Activated CD4-positive, alpha-beta memory T cell treated with anti-CD3 and anti-CD28 coated beads, Interleukin-2, amount 10 ng/mL, durations not matched to agents 7 days and 5 days (primary cell): ENCODE results near the gene ROR1. TPM values are rescaled to one million over a fixed set of nuclear protein-coding genes. Genes with fewer than 3 reads are reported as not detected.
"Not testable (repeated sequence)": the region's sequence is repeated elsewhere in the genome, so short reads cannot be mapped to it uniquely, and the experiment has no call there.

Source experiments
- CTCF ChIA-PET: fragments of 350-600 bp; sonication (Branson Sonifier 250); formaldehyde crosslinking; loops from one replicate; lab custom pipeline; 2021; ENCODE audit warnings: antibody characterized with exemption, inconsistent platforms; lab: Charles Lee
- POLR2A ChIA-PET: fragments of 350-600 bp; sonication (Branson Sonifier 250); formaldehyde crosslinking; loops from one replicate; lab custom pipeline; 2021; ENCODE audit warnings: antibody characterized with exemption; lab: Charles Lee
- DNase-seq: peaks from one replicate; pipeline ENCODE4 v3.0.0-alpha.2; 2020
- H3K27ac Mint-ChIP-seq: one replicate; pipeline ENCODE4 v1.8.0; 2021; ENCODE audit warnings: mild to moderate bottlenecking, mixed read lengths
- H3K27me3 Mint-ChIP-seq: one replicate; pipeline ENCODE4 v1.8.0; 2021; ENCODE audit warnings: mixed read lengths
- H3K36me3 Mint-ChIP-seq: one replicate; pipeline ENCODE4 v1.8.0; 2021; ENCODE audit warnings: low read depth, mixed read lengths
- H3K4me1 Mint-ChIP-seq: one replicate; pipeline ENCODE4 v1.8.0; 2021; ENCODE audit warnings: mixed read lengths
- H3K4me3 Mint-ChIP-seq: one replicate; pipeline ENCODE4 v1.8.0; 2021; ENCODE audit warnings: mild to moderate bottlenecking, mixed read lengths
- H3K9me3 Mint-ChIP-seq: one replicate; pipeline ENCODE4 v1.8.0; 2021; ENCODE audit warnings: mixed read lengths
- total RNA-seq, 2 experiments: library from RNA; stranded (reverse); gene quantifications; one replicate each; pipeline ENCODE4 v1.2.3, GENCODE V29; 2021

The ROR1 gene
- total RNA-seq, 2 experiments from 2014 or later, result 0.10 TPM; not detected in 1

DNA sequence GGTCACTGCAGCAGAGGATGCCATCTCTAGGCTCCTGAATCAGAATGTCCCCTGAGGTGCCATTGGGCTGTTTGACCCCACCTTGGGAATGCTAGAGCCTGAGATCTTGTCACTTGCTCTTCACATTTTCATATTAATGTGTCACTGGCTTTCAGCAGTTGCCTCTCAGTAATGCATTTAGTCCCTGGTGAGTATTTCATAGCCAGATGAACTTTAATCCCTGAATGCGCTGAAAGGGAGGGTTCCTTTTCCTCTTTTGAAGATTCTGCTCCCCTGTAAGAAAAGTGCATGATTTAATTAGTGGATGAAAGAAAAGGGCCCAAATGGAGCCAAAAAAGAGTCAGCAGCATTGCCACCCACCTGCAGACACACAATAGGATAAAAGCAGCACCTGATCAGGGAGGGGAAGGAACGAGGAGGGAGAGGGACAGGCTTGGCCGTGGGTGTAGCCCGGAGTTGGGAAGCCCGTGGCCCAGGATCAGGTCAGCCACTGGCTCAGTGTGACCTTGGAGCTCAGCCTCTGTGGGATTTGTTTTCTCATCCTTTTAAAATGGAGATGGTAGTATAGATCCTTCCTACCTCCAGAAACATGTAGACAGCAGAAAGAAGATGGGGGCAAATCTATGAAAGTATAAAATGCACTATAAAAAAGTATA, 31.1 kb downstream of the ROR1 start:
- peaks cover 4% of the 10 kb centered on the region for H3K27me3 Mint-ChIP-seq
- DNase-seq, result no peak
- no peak overlapping the region for H3K4me3 Mint-ChIP-seq
- POLR2A ChIA-PET, result no interaction called here
- no peaks in the 10 kb centered on the region for H3K4me1 Mint-ChIP-seq
- no peaks in the 10 kb centered on the region for H3K9me3 Mint-ChIP-seq
- H3K36me3 Mint-ChIP-seq, result no peaks in the 10 kb centered on the region
- CTCF ChIA-PET, result no interaction called here
- no peak overlapping the region for H3K27ac Mint-ChIP-seq

DNA sequence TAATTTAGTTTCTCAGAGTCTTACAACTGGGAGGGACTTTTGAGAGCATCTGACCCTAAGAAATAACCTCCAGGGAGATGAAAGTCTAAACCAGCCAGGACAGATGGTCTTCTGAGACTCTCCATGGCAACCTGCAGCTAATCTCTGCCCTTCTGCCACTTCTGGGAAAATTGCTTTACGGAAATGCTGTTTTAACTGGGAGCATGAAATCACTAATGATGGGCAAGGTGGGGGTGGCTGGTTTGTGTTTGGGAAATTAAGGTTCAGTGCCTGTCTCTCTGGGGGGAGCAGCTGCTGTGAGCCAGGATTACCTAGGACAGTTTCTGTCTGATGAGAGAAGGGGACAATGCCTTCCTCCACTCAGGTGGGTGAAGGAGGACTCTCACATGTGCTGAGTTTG, 33.2 kb downstream of the ROR1 start:
- ChIA-PET CTCF (no interaction called here), POLR2A (no interaction called here)
- H3K9me3 Mint-ChIP-seq, result no peaks in the 10 kb centered on the region
- H3K27ac Mint-ChIP-seq, result no peak overlapping the region
- H3K27me3 Mint-ChIP-seq, result no peaks in the 10 kb centered on the region
- H3K36me3 Mint-ChIP-seq, result no peaks in the 10 kb centered on the region
- H3K4me3 Mint-ChIP-seq, result no peak overlapping the region
- no peaks in the 10 kb centered on the region for H3K4me1 Mint-ChIP-seq
- no peak for DNase-seq

DNA sequence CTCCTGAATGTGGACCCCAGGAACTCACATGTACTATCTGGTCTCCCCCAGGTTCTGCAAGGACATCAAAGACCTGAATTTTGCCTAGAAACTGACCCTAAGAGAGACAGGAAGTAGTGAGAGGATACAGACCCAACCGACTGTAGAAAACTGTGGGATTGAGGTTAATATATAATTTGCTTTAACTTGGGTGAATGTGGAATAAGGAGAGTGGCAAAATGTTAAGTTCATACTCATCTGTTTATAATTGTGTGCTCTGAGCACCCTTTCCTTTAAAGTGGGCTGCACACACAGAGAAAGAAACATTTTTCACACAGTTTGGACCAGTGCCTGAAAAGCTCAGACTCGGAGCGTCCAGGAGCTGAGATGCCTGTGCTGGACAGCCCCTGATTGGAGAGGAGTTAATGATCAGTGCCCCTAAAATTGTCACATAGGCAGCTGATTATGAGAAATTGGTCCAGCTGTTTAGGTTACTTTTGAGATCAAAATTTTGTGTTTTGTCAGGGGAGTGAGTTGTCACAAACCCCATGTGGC, 37.2 kb downstream of the ROR1 start:
- no peaks in the 10 kb centered on the region for H3K27me3 Mint-ChIP-seq
- H3K36me3 Mint-ChIP-seq, result no peaks in the 10 kb centered on the region
- POLR2A ChIA-PET, result no interaction called here
- no peaks in the 10 kb centered on the region for H3K9me3 Mint-ChIP-seq
- H3K4me3 Mint-ChIP-seq, result no peak overlapping the region
- no peak overlapping the region for H3K27ac Mint-ChIP-seq
- H3K4me1 Mint-ChIP-seq, result no peaks in the 10 kb centered on the region
- CTCF ChIA-PET, result no interaction called here
- no peak for DNase-seq

DNA sequence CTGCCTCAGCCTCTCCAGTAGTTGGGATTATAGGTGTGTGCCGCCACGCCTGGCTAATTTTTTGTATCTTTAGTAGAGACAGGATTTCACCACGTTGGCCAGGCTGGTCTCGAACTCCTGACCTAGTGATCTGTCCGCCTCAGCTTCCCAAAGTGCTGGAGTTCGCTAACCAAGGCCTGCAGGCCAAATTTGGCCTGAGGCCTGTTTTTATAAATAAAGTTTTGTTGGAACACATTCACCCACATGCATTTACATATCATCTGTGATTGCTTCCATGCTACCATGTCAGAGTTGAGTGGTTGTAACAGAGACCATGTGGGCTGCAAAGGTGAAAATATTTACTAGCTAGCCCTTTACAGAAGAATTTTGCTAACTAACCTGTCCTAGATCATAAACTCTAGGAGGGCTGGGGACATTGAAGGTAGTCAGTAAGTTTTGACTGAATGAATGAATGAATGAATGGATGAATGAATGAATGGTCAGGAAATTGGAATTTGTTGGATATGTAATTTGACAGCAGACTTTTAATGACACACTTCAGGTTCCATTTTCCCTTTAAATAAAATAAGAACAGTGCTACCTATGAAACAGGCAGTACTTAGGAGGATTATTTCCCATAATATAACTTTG, 38.4 kb downstream of the ROR1 start:
- POLR2A ChIA-PET, result no interaction called here

DNA sequence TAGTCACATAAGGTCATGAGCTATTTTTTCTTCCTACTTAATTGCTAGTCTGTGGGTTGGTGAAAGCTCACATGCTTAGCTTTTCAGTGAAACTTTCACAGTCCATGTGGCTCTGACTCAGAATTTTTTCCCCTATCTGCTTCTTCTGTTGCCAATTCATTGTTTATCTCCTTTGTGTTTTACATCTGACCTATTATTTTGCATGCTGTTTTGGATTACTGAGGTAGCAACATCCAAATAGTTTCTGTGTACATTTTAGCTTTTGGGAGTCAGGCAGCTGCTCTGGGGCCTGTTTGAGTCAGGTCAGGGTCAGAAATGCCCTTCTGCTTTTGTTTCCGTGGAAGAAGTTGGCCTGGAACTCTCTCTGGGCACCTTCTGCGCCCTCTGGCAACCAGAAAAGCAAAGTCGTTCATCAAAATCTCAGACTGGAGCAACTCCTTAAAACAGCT, 40.0 kb downstream of the ROR1 start:
- Mint-ChIP-seq H3K4me1 (no peaks in the 10 kb centered on the region), H3K4me3 (no peak overlapping the region), H3K27me3 (no peaks in the 10 kb centered on the region), H3K27ac (no peak overlapping the region), H3K9me3 (no peaks in the 10 kb centered on the region), H3K36me3 (no peaks in the 10 kb centered on the region)
- CTCF ChIA-PET, result no interaction called here
- DNase-seq, result no peak
- POLR2A ChIA-PET, result no interaction called here

More for the DNA sequence above, 38.4 kb downstream of the ROR1 start:
- Mint-ChIP-seq H3K27ac (no peak overlapping the region), H3K9me3 (no peaks in the 10 kb centered on the region), H3K4me1 (no peaks in the 10 kb centered on the region), H3K36me3 (no peaks in the 10 kb centered on the region), H3K27me3 (no peaks in the 10 kb centered on the region), H3K4me3 (no peak overlapping the region)
- CTCF ChIA-PET, result no interaction called here
- DNase-seq, result no peak

DNA sequence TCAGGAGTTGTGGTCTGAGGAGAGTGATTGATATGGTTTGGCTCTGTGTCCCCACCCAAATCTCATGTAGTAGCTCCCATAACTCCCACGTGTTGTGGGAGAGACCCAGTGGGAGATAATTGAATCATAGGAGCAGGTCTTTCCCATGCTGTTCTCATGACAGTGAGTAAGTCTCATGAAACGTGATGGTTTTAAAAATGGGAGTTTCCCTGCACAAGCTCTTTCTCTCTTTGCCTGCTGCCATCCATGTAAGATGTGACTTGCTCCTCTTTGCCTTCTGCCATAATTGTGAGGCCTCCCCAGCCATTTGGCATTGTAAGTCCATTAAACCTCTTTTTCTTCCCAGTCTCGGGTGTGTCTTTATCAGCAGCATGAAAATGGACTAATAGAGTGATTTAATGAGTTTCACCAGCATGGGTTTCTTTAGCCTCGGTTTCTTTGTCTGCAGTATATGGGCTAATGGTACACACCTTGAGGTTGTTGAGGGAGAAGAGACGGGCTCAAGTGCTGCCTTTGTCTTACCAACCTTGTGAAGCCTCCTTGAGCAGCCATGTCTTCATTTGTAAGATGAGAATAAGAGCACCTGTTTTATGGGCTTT, 42.5 kb downstream of the ROR1 start:
- H3K36me3 Mint-ChIP-seq, H3K4me1 Mint-ChIP-seq, POLR2A ChIA-PET, H3K27me3 Mint-ChIP-seq, DNase-seq, CTCF ChIA-PET, H3K9me3 Mint-ChIP-seq, H3K27ac Mint-ChIP-seq, H3K4me3 Mint-ChIP-seq: not testable (repeated sequence)

DNA sequence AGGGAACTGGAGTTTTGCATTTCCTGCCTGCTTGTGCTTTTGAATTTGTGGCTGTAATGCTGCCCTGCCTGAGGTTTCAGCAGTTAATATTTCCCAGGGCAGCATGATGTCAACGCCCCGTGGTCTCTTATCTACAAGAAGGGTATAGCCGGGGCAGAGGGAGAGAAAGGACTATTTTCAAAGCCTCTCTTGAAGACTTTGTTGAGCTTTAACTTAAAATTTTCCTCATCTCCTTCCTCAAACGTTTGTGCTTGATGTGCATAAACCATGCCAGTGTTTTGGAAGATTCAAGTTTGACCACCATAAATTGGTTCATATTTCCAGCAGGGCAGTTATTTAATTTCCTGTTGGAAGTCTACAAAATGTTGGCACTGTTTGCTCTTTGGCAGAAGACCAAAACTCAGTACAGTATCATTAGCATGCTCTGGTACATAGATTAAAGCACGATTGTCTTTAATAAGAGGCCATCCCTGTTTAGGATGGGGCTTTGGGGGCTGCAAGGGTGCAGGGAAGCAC, 43.4 kb downstream of the ROR1 start:
- Mint-ChIP-seq H3K36me3 (no peaks in the 10 kb centered on the region), H3K27me3 (peaks cover 2% of the 10 kb centered on the region), H3K4me1 (no peaks in the 10 kb centered on the region), H3K27ac (no peak overlapping the region), H3K4me3 (no peak overlapping the region), H3K9me3 (no peaks in the 10 kb centered on the region)
- CTCF ChIA-PET, result interaction anchor here (0.7 kb wide), 1 partner anchor 126 kb away, joined by 4 read pairs; no protein-coding TSS in a partner anchor
- POLR2A ChIA-PET, result no interaction called here
- DNase-seq, result no peak

DNA sequence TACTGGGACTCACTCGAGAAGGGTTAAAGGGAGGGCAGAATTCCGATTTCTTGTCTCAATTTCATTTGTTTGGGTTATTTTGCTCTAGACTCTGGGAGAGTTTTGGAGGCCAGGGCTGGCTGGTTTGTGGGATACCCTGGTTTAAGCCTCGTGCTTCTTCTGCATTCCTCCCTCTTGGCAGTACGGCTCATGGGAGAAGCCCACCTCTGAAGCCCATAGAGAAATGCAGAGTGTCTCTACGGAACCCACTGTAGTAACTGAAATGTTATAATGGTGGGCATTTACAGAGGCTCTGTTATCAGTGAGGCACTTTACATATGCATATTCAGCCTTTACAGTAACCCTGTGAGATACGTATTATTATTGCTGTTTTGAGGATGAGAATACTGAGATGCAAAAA, 43.9 kb downstream of the ROR1 start:
- DNase-seq, result no peak
- Mint-ChIP-seq H3K27me3 (peaks cover 2% of the 10 kb centered on the region), H3K27ac (no peak overlapping the region), H3K4me3 (no peak overlapping the region), H3K36me3 (no peaks in the 10 kb centered on the region), H3K9me3 (no peaks in the 10 kb centered on the region), H3K4me1 (no peaks in the 10 kb centered on the region)
- ChIA-PET POLR2A (no interaction called here), CTCF (no interaction called here)

DNA sequence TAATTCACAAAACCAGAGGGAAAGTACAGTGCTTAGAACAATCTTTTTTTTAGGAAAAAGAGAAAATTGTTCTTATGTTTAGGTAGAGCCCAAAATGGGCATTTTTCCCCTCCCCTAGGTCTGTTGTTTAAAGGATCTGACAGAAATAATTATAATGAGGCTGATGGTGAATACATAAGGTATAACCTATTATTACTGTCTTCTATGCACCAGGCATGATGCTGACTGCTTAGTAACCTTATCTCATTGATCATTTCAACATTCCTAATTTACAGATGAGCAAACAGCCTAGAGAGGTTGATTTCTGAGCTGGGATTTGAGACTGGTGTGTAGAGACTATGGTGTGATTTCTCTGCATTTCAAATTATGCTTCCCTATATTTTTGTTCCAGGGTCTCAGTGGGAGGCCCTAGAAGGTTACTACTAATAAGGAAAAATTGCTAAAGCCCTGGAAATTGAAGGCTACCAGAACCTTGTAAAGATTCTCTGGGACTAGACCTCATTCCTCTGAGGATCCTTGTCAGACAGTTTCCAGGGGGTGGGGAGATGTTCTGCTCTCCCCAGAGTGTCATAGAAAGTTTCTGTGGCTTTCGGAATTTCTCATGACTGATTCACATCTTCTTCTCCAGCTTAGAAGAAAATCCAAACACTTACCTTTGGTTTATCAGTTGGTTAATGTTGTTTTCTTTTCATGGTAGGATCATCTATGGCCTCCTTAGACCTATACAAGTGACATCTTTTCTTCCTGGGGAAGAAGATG, 44.9 kb downstream of the ROR1 start:
- Mint-ChIP-seq H3K4me3 (no peak overlapping the region), H3K9me3 (no peaks in the 10 kb centered on the region), H3K4me1 (no peaks in the 10 kb centered on the region), H3K36me3 (no peaks in the 10 kb centered on the region), H3K27ac (no peak overlapping the region), H3K27me3 (peaks cover 4% of the 10 kb centered on the region)
- DNase-seq, result no peak
- POLR2A ChIA-PET, result no interaction called here
- CTCF ChIA-PET, result no interaction called here

DNA sequence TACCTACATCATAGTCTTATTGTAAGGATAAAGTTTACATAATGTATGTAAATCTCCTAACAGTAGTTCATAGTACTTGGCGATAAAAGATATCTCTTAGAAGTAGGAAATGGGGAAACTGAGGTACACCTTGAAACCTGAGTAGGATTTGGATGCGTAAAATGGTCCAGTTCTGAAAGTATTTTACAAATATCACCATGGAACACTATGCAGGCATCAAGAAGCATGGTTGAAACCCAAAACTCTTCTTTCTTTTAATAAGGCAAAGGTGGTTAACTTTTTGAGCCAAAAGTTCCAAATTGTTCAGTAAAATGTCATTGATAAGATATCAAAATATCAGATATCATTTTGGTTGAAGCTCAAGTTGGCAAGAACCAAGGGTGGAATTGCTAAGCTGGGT, 46.0 kb downstream of the ROR1 start:
- no peak for DNase-seq
- H3K36me3 Mint-ChIP-seq, result no peaks in the 10 kb centered on the region
- H3K4me3 Mint-ChIP-seq, result no peak overlapping the region
- no peak overlapping the region for H3K27ac Mint-ChIP-seq
- H3K27me3 Mint-ChIP-seq, result peaks cover 4% of the 10 kb centered on the region
- CTCF ChIA-PET, result no interaction called here
- H3K9me3 Mint-ChIP-seq, result no peaks in the 10 kb centered on the region
- no peaks in the 10 kb centered on the region for H3K4me1 Mint-ChIP-seq
- POLR2A ChIA-PET, result no interaction called here

DNA sequence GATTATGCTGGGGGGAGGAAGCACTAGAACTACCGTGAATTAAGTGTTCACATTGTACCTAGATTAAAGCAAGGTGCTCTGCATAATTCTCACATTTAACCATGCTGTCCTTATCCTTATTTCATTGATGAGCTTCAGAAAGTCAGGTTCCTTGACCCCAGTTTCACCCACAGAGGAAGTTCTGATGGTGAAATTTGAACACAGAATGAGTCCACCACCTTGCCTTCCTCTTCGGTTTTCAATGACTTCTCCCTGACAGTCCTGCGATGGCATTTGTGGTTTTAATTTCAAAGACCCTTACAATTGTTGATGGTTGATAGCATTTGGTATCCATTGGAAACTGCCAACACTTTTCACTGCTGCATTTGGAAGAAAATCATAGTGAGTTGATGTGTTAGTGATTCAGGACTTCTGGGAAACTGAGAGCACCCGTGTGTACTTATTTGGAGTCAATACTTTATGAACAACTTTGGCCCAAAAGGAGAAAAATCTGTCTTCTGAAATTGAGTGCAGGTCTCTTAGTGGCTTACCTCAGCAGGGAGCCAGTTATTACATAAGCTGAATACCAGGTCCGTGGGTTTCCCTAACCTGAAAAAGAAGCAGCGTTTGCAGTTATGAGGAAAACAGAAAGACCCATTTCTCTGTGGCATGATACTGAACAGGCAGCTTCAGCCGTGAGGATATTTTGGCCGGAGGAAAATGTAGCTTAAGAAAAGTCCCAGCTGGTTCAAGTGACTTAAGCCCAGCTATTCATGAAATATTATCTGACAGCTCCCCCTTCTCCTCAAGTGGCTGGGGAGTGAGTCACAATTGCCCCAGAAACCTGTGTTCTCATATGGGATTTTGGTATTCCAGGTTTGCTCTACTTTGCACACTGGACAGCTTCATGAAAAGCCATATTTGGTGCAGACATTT, 47.5 kb downstream of the ROR1 start:
- CTCF ChIA-PET, result no interaction called here
- Mint-ChIP-seq H3K4me3 (no peak overlapping the region), H3K27me3 (peaks cover 6% of the 10 kb centered on the region), H3K4me1 (no peaks in the 10 kb centered on the region), H3K27ac (no peak overlapping the region), H3K36me3 (no peaks in the 10 kb centered on the region), H3K9me3 (no peaks in the 10 kb centered on the region)
- DNase-seq, result no peak
- POLR2A ChIA-PET, result no interaction called here

DNA sequence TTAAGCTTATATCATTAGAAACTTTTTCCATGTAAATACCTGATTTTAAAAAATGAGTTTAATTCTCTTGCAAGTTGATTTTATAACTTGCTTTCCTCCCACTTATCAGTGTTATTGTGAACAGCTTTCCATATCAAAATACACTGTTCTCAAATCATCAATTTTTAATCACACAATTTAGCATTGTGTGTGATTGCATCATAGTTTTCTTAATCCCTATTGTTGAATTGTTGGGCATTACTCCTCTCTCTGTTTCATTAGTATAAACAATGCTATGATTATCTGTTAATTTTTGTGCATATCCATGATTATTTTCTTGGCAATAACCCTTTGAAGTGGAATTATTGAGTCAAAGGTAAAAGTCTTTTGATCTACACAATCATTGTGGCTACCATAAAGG, 48.7 kb downstream of the ROR1 start:
- ChIA-PET POLR2A (no interaction called here), CTCF (no interaction called here)
- Mint-ChIP-seq H3K27ac (no peak overlapping the region), H3K27me3 (peaks cover 6% of the 10 kb centered on the region), H3K36me3 (no peaks in the 10 kb centered on the region), H3K4me3 (no peak overlapping the region), H3K9me3 (no peaks in the 10 kb centered on the region), H3K4me1 (no peaks in the 10 kb centered on the region)
- no peak for DNase-seq
